Suprapubic skin (tissue), 3 donors: ENCODE measurements around the gene ARRDC5.
"Not testable (repeated sequence)": the region's sequence is repeated elsewhere in the genome, so short reads cannot be mapped to it uniquely, and the experiment has no call there.

ENCODE experiments used
- EP300 ChIP-seq: sonication (generic); formaldehyde crosslinking; IDR thresholded peaks from one replicate; pipeline ENCODE4 v1.6.1; 2017; ENCODE audit warnings: antibody characterized with exemption
- TF ChIP-seq, protein P1 (sequence below), 2 donors: fragments of 200-600 bp in 1 of 2; fragments of 450-650 bp in 1 of 2; sonication (generic) in 1 of 2; IDR thresholded peaks; one replicate each; pipeline ENCODE4 v1.5.1; 2016 to 2019; ENCODE audit warnings: antibody characterized with exemption in 2 of 2, mild to moderate bottlenecking in 1 of 2, moderate library complexity in 1 of 2

DNA sequence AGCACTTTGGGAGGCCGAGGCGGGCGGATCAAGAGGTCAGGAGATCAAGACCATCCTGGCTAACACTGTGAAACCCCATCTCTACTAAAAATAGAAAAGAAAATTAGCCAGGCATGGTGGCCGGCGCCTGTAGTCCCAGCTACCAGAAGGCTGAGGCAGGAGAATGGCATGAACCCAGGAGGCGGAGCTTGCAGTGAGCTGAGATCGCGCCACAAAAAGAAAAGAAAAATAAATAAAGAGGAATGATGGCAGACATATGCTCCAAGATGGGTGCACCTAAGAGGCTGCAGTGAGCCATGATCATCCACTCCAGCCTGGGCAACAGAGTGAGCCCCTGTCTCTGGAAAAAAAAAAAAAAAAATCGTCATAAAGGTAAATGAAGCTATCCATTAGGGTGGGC, 56.7 kb downstream of the ARRDC5 start:
- TF ChIP-seq, protein P1, sequence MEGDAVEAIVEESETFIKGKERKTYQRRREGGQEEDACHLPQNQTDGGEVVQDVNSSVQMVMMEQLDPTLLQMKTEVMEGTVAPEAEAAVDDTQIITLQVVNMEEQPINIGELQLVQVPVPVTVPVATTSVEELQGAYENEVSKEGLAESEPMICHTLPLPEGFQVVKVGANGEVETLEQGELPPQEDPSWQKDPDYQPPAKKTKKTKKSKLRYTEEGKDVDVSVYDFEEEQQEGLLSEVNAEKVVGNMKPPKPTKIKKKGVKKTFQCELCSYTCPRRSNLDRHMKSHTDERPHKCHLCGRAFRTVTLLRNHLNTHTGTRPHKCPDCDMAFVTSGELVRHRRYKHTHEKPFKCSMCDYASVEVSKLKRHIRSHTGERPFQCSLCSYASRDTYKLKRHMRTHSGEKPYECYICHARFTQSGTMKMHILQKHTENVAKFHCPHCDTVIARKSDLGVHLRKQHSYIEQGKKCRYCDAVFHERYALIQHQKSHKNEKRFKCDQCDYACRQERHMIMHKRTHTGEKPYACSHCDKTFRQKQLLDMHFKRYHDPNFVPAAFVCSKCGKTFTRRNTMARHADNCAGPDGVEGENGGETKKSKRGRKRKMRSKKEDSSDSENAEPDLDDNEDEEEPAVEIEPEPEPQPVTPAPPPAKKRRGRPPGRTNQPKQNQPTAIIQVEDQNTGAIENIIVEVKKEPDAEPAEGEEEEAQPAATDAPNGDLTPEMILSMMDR (IDR thresholded peaks at IDR 0.05), result not testable (repeated sequence)
- not testable (repeated sequence) for TF ChIP-seq EP300
